IMR-90 (cell line): Measurements from ENCODE around the gene HNRNPC. TPM values are rescaled to one million over a fixed set of nuclear protein-coding genes. Genes with fewer than 3 reads are reported as not detected.
A peak's percentile ranks its signal among the peaks of the same experiment; 100 is the strongest.

Experiments
- ATAC-seq: fragments of 200-7000 bp; cut with Tn5 transposase; 2 replicates; pipeline ENCODE4 v1.9.1; 2020; ENCODE audit warnings: low read depth, mild to moderate bottlenecking, moderate library complexity
- BruUV-seq: library from RNA; stranded (reverse); fragments of 400-500 nt; replicated peaks from 2 replicates; lab custom pipeline; 2021; lab: Mats Ljungman, UMichigan
- CTCF ChIA-PET: fragments of 300-600 bp; formaldehyde crosslinking; extraction: SDS; loops from one replicate; lab custom pipeline; 2021; ENCODE audit warnings: antibody characterized with exemption; lab: Yijun Ruan, JAX
- POLR2A ChIA-PET: fragments of 300-600 bp; sonication (Branson Sonifier 250); formaldehyde crosslinking; loops from one replicate; lab custom pipeline; 2022; ENCODE audit warnings: antibody characterized with exemption; ENCODE audit not compliant: unreplicated experiment; lab: Charles Lee
- DNase-seq: peaks from one replicate; pipeline ENCODE4 v3.0.0; 2013
- H2AFZ ChIP-seq: replicated peaks from 2 replicates; pipeline ENCODE3; 2013; ENCODE audit warnings: low read length, mild to moderate bottlenecking; ENCODE audit not compliant: poor library complexity
- H2AK5ac ChIP-seq: 2 replicates; pipeline ENCODE4 v1.6.1; 2013; ENCODE audit warnings: low read depth, low read length, inconsistent platforms
- H2AK9ac ChIP-seq: replicated peaks from 2 replicates; pipeline ENCODE3; 2013; ENCODE audit warnings: mild to moderate bottlenecking, low read depth, low read length, moderate library complexity; ENCODE audit not compliant: poor library complexity
- H2BK120ac ChIP-seq: 2 replicates; pipeline ENCODE4 v1.6.1; 2013; ENCODE audit warnings: low read depth, low read length, inconsistent platforms
- H2BK15ac ChIP-seq: 3 replicates; pipeline ENCODE4 v1.6.1; 2013; ENCODE audit warnings: low read depth, low read length, inconsistent platforms
- H2BK20ac ChIP-seq: 2 replicates; pipeline ENCODE4 v1.6.1; 2013; ENCODE audit warnings: low read depth, mild to moderate bottlenecking, inconsistent platforms, low read length, moderate library complexity
- H2BK5ac ChIP-seq: 2 replicates; pipeline ENCODE4 v1.6.1; 2013; ENCODE audit warnings: mild to moderate bottlenecking, low read depth, low read length, inconsistent platforms; ENCODE audit not compliant: poor library complexity, severe bottlenecking
- H3K14ac ChIP-seq: replicated peaks from 2 replicates; pipeline ENCODE4 v1.6.1; 2013; ENCODE audit warnings: low read depth, low read length, inconsistent platforms
- H3K18ac ChIP-seq: 2 replicates; pipeline ENCODE4 v1.6.1; 2013; ENCODE audit warnings: low read depth, low read length, control low read depth
- H3K23ac ChIP-seq: 2 replicates; pipeline ENCODE4 v1.6.1; 2013; ENCODE audit warnings: low read depth, low read length, inconsistent platforms
- H3K27ac ChIP-seq: 2 replicates; pipeline ENCODE4 v1.5.1; 2013; ENCODE audit warnings: mild to moderate bottlenecking, control low read depth, low read length; ENCODE audit not compliant: insufficient read depth
- H3K27me3 ChIP-seq: 2 replicates; pipeline ENCODE4 v1.6.1; 2013; ENCODE audit warnings: low read length; ENCODE audit not compliant: control insufficient read depth, insufficient read depth
- H3K36me3 ChIP-seq: 2 replicates; pipeline ENCODE4 v1.6.1; 2013; ENCODE audit warnings: low read length, mixed read lengths; ENCODE audit not compliant: control insufficient read depth, insufficient read depth
- H3K4ac ChIP-seq: 2 replicates; pipeline ENCODE4 v1.6.1; 2013; ENCODE audit warnings: low read depth, low read length, inconsistent platforms
- H3K4me1 ChIP-seq: 2 replicates; pipeline ENCODE4 v1.6.1; 2013; ENCODE audit warnings: low read length, mixed read lengths; ENCODE audit not compliant: control insufficient read depth, insufficient read depth
- H3K4me2 ChIP-seq: 2 replicates; pipeline ENCODE4 v1.6.1; 2013; ENCODE audit warnings: low read depth, mild to moderate bottlenecking, control low read depth, low read length, moderate library complexity
- H3K4me3 ChIP-seq: 2 replicates; pipeline ENCODE4 v1.5.1; 2013; ENCODE audit warnings: low read depth, mild to moderate bottlenecking, control low read depth, low read length, moderate library complexity; ENCODE audit not compliant: insufficient read depth
- H3K56ac ChIP-seq: 2 replicates; pipeline ENCODE4 v1.6.1; 2013; ENCODE audit warnings: low read length, inconsistent platforms; ENCODE audit not compliant: insufficient read depth; ENCODE audit errors: extremely low read depth
- H3K79me1 ChIP-seq, 2 experiments: 2 replicates each; pipeline ENCODE4 v1.6.1; 2013; ENCODE audit warnings: low read length in 2 of 2, inconsistent platforms in 1 of 2, low read depth in 1 of 2
- H3K9ac ChIP-seq: 2 replicates; pipeline ENCODE4 v1.6.1; 2013; ENCODE audit warnings: low read depth, low read length, control low read depth
- H3K9me1 ChIP-seq: 2 replicates; pipeline ENCODE4 v1.6.1; 2013; ENCODE audit warnings: low read length, inconsistent platforms; ENCODE audit not compliant: insufficient read depth
- H3K9me3 ChIP-seq: 2 replicates; pipeline ENCODE4 v1.6.1; 2013; ENCODE audit warnings: low read length; ENCODE audit not compliant: control insufficient read depth, insufficient read depth
- H4K20me1 ChIP-seq: 2 replicates; pipeline ENCODE4 v1.6.1; 2013; ENCODE audit warnings: low read length, inconsistent platforms; ENCODE audit not compliant: insufficient read depth
- H4K5ac ChIP-seq: 2 replicates; pipeline ENCODE4 v1.6.1; 2013; ENCODE audit warnings: mild to moderate bottlenecking, low read depth, low read length, control low read depth
- H4K8ac ChIP-seq, 2 experiments: 2 replicates each; pipeline ENCODE4 v1.6.1; 2013; ENCODE audit warnings: low read depth in 2 of 2, low read length in 2 of 2, control low read depth in 1 of 2, inconsistent platforms in 1 of 2
- H4K91ac ChIP-seq: 2 replicates; pipeline ENCODE4 v1.6.1; 2013; ENCODE audit warnings: low read depth, low read length, inconsistent platforms; ENCODE audit not compliant: insufficient read depth
- BHLHE40 ChIP-seq: fragments of 150-350 bp; IDR thresholded peaks from 2 replicates; pipeline ENCODE4 v1.6.1; 2016; ENCODE audit warnings: mild to moderate bottlenecking, low read depth, low read length
- CEBPB ChIP-seq: IDR thresholded peaks from 2 replicates; pipeline ENCODE4 v1.6.1; 2012; ENCODE audit warnings: low read depth, low read length, improper control_type of control experiment
- CTCF ChIP-seq: conservative IDR thresholded peaks from 2 replicates; pipeline ENCODE4 v1.5.1; 2012; ENCODE audit warnings: mild to moderate bottlenecking, low read depth, low read length, improper control_type of control experiment
- ELK1 ChIP-seq: fragments of 150-350 bp; IDR thresholded peaks from 2 replicates; pipeline ENCODE4 v1.6.1; 2016; ENCODE audit warnings: low read depth, mild to moderate bottlenecking, low read length, moderate library complexity, borderline replicate concordance
- FOS ChIP-seq: fragments of 150-350 bp; IDR thresholded peaks from 2 replicates; pipeline ENCODE4 v1.6.1; 2016; ENCODE audit warnings: low read depth, low read length
- MAFK ChIP-seq: IDR thresholded peaks from 2 replicates; pipeline ENCODE4 v1.6.1; 2012; ENCODE audit warnings: low read depth, low read length, improper control_type of control experiment
- MAZ ChIP-seq: IDR thresholded peaks from 2 replicates; pipeline ENCODE4 v1.6.1; 2012; ENCODE audit warnings: low read depth, mild to moderate bottlenecking, low read length, improper control_type of control experiment, moderate library complexity, borderline replicate concordance
- SMC3 ChIP-seq: fragments of 150-350 bp; IDR thresholded peaks from 2 replicates; pipeline ENCODE4 v1.6.1; 2016; ENCODE audit warnings: low read depth, mild to moderate bottlenecking, antibody characterized with exemption, low read length, moderate library complexity
- WGBS, 2 experiments: methylation state at CpG; one replicate each; pipeline versions ENCODE4 v1.1.5 to v1.1.7; 2013; ENCODE audit warnings: missing lambda C conversion rate in 2 of 2; ENCODE audit not compliant: insufficient read length in 1 of 2; ENCODE audit errors: extremely low coverage in 2 of 2; 5-methylcytosine and 5-hydroxymethylcytosine counted together
- dilution Hi-C: fragments of 300-500 bp; cut with HindIII; formaldehyde crosslinking; loops from one replicate; pipeline ENCODE4 v1.14.3; 2018; ENCODE audit warnings: low sequenced_read_pairs; ENCODE audit not compliant: unreplicated experiment
- in situ Hi-C: fragments of 300-500 bp; cut with MboI; formaldehyde crosslinking; loops from 3 replicates; pipeline ENCODE4 v1.14.3; 2019; ENCODE audit warnings: low sequenced_read_pairs, inconsistent platforms, mixed read lengths
- intact Hi-C: fragments of 100-400 bp; cut with micrococcal nuclease; formaldehyde crosslinking; loops from 2 replicates; pipeline ENCODE4 v1.10.0; 2022
- polyA plus RNA-seq, 3 experiments: library from polyadenylated mRNA; depleted of rRNA; stranded (reverse); fragments of >200 nt; gene quantifications; 2 replicates each; pipeline ENCODE4 v1.2.3, GENCODE V29; 2012; ENCODE audit warnings: low replicate concordance in 1 of 3
- total RNA-seq: library from RNA; depleted of rRNA; stranded (reverse); fragments of >200 nt; gene quantifications from 2 replicates; pipeline ENCODE4 v1.2.3, GENCODE V29; 2012

Gene HNRNPC
- total and polyA plus RNA-seq, 2 of the 4 experiments (the other 2 are of a cell fraction), result 308 to 615 TPM

- Histone ChIP-seq H3K14ac (no peak overlapping the region), H3K56ac (no peak overlapping the region), H3K9me3 (no peaks in the 10 kb centered on the region), H4K5ac (no peak overlapping the region), H3K4me1 (no peaks in the 10 kb centered on the region), H4K91ac (no peak overlapping the region), H2BK120ac (no peak overlapping the region), H3K79me1 (no peaks in the 10 kb centered on the region), H3K9me1 (no peaks in the 10 kb centered on the region), H3K9ac (no peak overlapping the region), H3K36me3 (no peaks in the 10 kb centered on the region), H3K27ac (no peak overlapping the region), H3K18ac (no peak overlapping the region), H2AK5ac (no peak overlapping the region), H2AFZ (peak overlapping the region; percentile 51), H3K4me2 (peak overlapping the region; percentile 33), H2BK5ac (no peak overlapping the region), H4K20me1 (no peaks in the 10 kb centered on the region), H3K27me3 (peaks cover 28% of the 10 kb centered on the region), H2BK20ac (no peak overlapping the region), H2BK15ac (no peak overlapping the region), H4K8ac (no peak overlapping the region), H2AK9ac (no peak overlapping the region), H3K4me3 (0 out of 2 replicates have a peak overlapping the region, but pooled peaks have one; percentile 3), H3K23ac (no peak overlapping the region), H3K4ac (no peak overlapping the region)
- WGBS, 2 experiments, result 15% methylated on average over 7 of the region's 16 CpGs; no CpG with 5 or more reads in 1 of the 2 experiments
- in situ Hi-C loops, result no loop called here
- ATAC-seq, result peak; percentile 24; the same call in 1 of the 2 replicates
- peak; percentile 23 for DNase-seq
- BruUV-seq, result no TSS peak
- dilution Hi-C loops, result no loop called here
- intact Hi-C loops, result no loop called here
- TF ChIP-seq BHLHE40, result no peak
- no peak for TF ChIP-seq MAFK
- TF ChIP-seq SMC3, result no peak
- TF ChIP-seq CTCF, result no peak
- no peak for TF ChIP-seq FOS
- no peak for TF ChIP-seq ELK1
- no peak for TF ChIP-seq CEBPB
- no peak for TF ChIP-seq MAZ
- ChIA-PET CTCF (no interaction called here), POLR2A (interaction anchor here (0.5 kb wide), 1 partner anchor 112 kb away, joined by 7 read pairs; no protein-coding TSS in a partner anchor)
Measured at GRCh38 chr14:21308479-21309237, 39.4 kb upstream of the HNRNPC start.
